LNCaP clone FGC (cell line): ENCODE results near the gene METTL25.
A peak's percentile ranks its signal among the peaks of the same experiment; 100 is the strongest.

Experiments used
- DNase-seq: peaks from one replicate; pipeline ENCODE4 v3.0.0-alpha.2; 2011; ENCODE audit warnings: low read depth
- H3K4me3 ChIP-seq: 2 replicates; pipeline ENCODE4 v1.5.1; 2011; ENCODE audit warnings: mild to moderate bottlenecking, low read depth, low read length, control low read depth
- CTCF ChIP-seq: IDR thresholded peaks from 2 replicates; pipeline ENCODE4 v1.5.1; 2012; ENCODE audit warnings: mild to moderate bottlenecking; ENCODE audit not compliant: control insufficient read depth, insufficient read depth; ENCODE audit errors: extremely low read depth

Gene METTL25

GRCh38 chr12:82474798-82475184 lies 116.5 kb downstream of the METTL25 start:
- no peak for TF ChIP-seq CTCF
- DNase-seq = no peak
- H3K4me3 ChIP-seq = no peak overlapping the region

- TF ChIP-seq CTCF = no peak
- DNase-seq = no peak
- H3K4me3 ChIP-seq = no peak overlapping the region
Measured at GRCh38 chr12:82475211-82475610, 116.9 kb downstream of the METTL25 start.

- H3K4me3 ChIP-seq = no peak overlapping the region
- no peak for TF ChIP-seq CTCF
- DNase-seq = peak; percentile 15
Measured at GRCh38 chr12:82476511-82476910, 118.2 kb downstream of the METTL25 start.

GRCh38 chr12:82479511-82479910 lies 121.2 kb downstream of the METTL25 start:
- peak; percentile 58 for DNase-seq
- TF ChIP-seq CTCF = no peak
- no peak overlapping the region; the same call in 1 of the 2 replicates for H3K4me3 ChIP-seq

GRCh38 chr12:82480606-82481005 lies 122.3 kb downstream of the METTL25 start:
- H3K4me3 ChIP-seq = no peak overlapping the region
- TF ChIP-seq CTCF = no peak
- no peak for DNase-seq

GRCh38 chr12:82481954-82482353 lies 123.6 kb downstream of the METTL25 start:
- TF ChIP-seq CTCF = no peak
- H3K4me3 ChIP-seq = no peak overlapping the region
- no peak for DNase-seq

GRCh38 chr12:82486524-82487235 lies 128.4 kb downstream of the METTL25 start:
- H3K4me3 ChIP-seq = no peak overlapping the region
- no peak for DNase-seq
- TF ChIP-seq CTCF = no peak
